ENCODE results near the gene REV1.
A peak's percentile ranks its signal among the peaks of the same experiment; 100 is the strongest.

The REV1 gene

DNA sequence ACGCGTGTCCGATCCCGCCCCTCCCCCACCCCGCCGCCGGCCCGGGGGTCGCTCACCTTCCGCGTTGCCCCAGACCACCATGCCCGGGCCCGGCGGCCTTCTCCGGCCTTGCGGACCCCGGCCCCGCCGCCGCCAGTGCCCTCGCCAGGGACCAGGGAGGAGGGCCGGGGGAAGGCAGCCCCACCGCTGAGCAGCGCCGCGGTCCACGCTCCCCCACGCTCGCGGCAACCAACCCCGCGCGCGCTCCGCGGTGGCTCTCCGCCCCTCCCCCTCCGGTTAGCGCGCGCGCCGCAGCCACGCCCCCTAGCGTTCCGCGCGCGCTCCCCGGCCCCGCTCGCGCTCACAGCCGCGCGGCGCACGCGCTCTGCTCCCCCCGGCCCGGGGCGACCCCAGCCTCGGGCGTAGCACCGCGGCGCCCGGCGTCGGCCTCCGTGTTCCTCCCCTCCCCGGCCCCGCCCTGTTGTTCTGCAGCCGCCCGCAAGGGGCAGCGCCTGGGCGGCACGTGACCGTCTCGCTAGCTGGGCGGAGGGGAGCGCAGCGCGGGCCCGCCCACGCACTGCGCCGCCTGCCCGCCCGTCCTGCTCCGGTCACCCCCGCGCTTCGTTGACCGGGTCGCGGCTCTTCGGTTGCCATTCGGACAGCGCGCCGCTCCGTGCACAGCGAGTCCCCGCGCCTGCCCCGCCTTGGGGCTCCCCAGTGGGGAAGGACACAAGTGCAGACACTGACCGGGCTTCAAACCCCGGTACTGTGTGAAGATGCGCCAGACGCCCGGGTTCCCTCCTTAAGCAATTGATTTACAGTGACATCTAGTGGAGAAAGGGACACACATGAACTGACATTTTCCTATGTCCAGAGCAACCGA is at the start of gene REV1:
Gene REV1 (minus strand): TSS at position 257 of the 862 bp plus-strand sequence. CDS start 25,042 bp downstream, outside the sequence.
- Histone ChIP-seq H3K4me3 (ENCODE audit: low read depth, low read length, poor library complexity, severe bottlenecking) (peak within 1 kb of the TSS; percentile 79), H3K4me1 (ENCODE audit: insufficient read depth, low read length, severe bottlenecking) (peaks cover 43% of the 10 kb centered on the region), H4K20me1 (ENCODE audit: insufficient read depth, low read length) (no peaks in the 10 kb centered on the region; the same call in 1 of the 2 replicates), H3K79me2 (ENCODE audit: insufficient read depth, low read length) (peaks cover 38% of the 10 kb centered on the region), H3K4me2 (ENCODE audit: low read length) (peak within 1 kb of the TSS; percentile 78), H3F3A (ENCODE audit: insufficient read depth, low read length) (no peaks in the 10 kb centered on the region), H3K27ac (ENCODE audit: low read depth, low read length, poor library complexity, severe bottlenecking) (peak within 1 kb of the TSS; percentile 68), H3K9me3 (ENCODE audit: low read length) (no peaks in the 10 kb centered on the region), H3K36me3 (ENCODE audit: insufficient read depth, low read length) (no peaks in the 10 kb centered on the region), H2AFZ (ENCODE audit: low read length) (peak within 1 kb of the TSS; percentile 87; the same call in 1 of the 2 replicates), H3K27me3 (ENCODE audit: insufficient read depth, low read length) (no peaks in the 10 kb centered on the region), H3K9me2 (ENCODE audit: low read depth, low read length) (no peaks in the 10 kb centered on the region), H3K9ac (ENCODE audit: low read length) (peak within 1 kb of the TSS; percentile 82)
- TF ChIP-seq CTCF (IDR thresholded peaks at IDR 0.05; ENCODE audit: low read length) (peak; percentile 79), EZH2 (IDR thresholded peaks at IDR 0.05; ENCODE audit: borderline replicate concordance, low read length) (no peak)

- H3K4me1 ChIP-seq (ENCODE audit: insufficient read depth, low read length, severe bottlenecking): no peaks in the 10 kb centered on the region
- H4K20me1 ChIP-seq (ENCODE audit: insufficient read depth, low read length): no peaks in the 10 kb centered on the region
- H3K4me2 ChIP-seq (ENCODE audit: low read length): no peak overlapping the region
- no peaks in the 10 kb centered on the region for H3K79me2 ChIP-seq (ENCODE audit: insufficient read depth, low read length)
- no peaks in the 10 kb centered on the region for H3K27me3 ChIP-seq (ENCODE audit: insufficient read depth, low read length)
- H3K9me3 ChIP-seq (ENCODE audit: low read length): peaks cover 4% of the 10 kb centered on the region; the same call in 1 of the 2 replicates
- H3K36me3 ChIP-seq (ENCODE audit: insufficient read depth, low read length): no peaks in the 10 kb centered on the region; the same call in 1 of the 2 replicates
- no peaks in the 10 kb centered on the region for H3K9me2 ChIP-seq (ENCODE audit: low read depth, low read length)
- TF ChIP-seq CTCF (IDR thresholded peaks at IDR 0.05; ENCODE audit: low read length) (no peak), EZH2 (IDR thresholded peaks at IDR 0.05; ENCODE audit: borderline replicate concordance, low read length) (no peak)
- H3F3A ChIP-seq (ENCODE audit: insufficient read depth, low read length): no peaks in the 10 kb centered on the region
- no peak overlapping the region for H3K4me3 ChIP-seq (ENCODE audit: low read depth, low read length, poor library complexity, severe bottlenecking)
- no peak overlapping the region for H2AFZ ChIP-seq (ENCODE audit: low read length)
- H3K9ac ChIP-seq (ENCODE audit: low read length): no peak overlapping the region
- H3K27ac ChIP-seq (ENCODE audit: low read depth, low read length, poor library complexity, severe bottlenecking): no peak overlapping the region
Observed at GRCh38 chr2:99537910-99538485, 48.2 kb upstream of the REV1 start.

GRCh38 chr2:99524056-99524455 is 34.2 kb upstream of the REV1 start:
- no peak for TF ChIP-seq CTCF (IDR thresholded peaks at IDR 0.05; ENCODE audit: low read length)
- no peak for TF ChIP-seq EZH2 (IDR thresholded peaks at IDR 0.05; ENCODE audit: borderline replicate concordance, low read length)
- no peaks in the 10 kb centered on the region for H3F3A ChIP-seq (ENCODE audit: insufficient read depth, low read length)
- no peak overlapping the region for H3K4me2 ChIP-seq (ENCODE audit: low read length)
- H3K9ac ChIP-seq (ENCODE audit: low read length): no peak overlapping the region
- H3K4me1 ChIP-seq (ENCODE audit: insufficient read depth, low read length, severe bottlenecking): no peaks in the 10 kb centered on the region
- no peak overlapping the region for H3K27ac ChIP-seq (ENCODE audit: low read depth, low read length, poor library complexity, severe bottlenecking)
- H2AFZ ChIP-seq (ENCODE audit: low read length): no peak overlapping the region
- H4K20me1 ChIP-seq (ENCODE audit: insufficient read depth, low read length): no peaks in the 10 kb centered on the region
- no peaks in the 10 kb centered on the region; the same call in 1 of the 2 replicates for H3K27me3 ChIP-seq (ENCODE audit: insufficient read depth, low read length)
- no peaks in the 10 kb centered on the region for H3K9me2 ChIP-seq (ENCODE audit: low read depth, low read length)
- no peak overlapping the region for H3K4me3 ChIP-seq (ENCODE audit: low read depth, low read length, poor library complexity, severe bottlenecking)
- H3K9me3 ChIP-seq (ENCODE audit: low read length): no peaks in the 10 kb centered on the region
- no peaks in the 10 kb centered on the region for H3K36me3 ChIP-seq (ENCODE audit: insufficient read depth, low read length)
- no peaks in the 10 kb centered on the region for H3K79me2 ChIP-seq (ENCODE audit: insufficient read depth, low read length)

Measured in OCI-LY1 (cell line).